ENCODE measurements around the gene BCL7A.

GRCh38 chr12:122104844-122105243 lies 83.2 kb downstream of the BCL7A start:
- TF ChIP-seq, protein P1, sequence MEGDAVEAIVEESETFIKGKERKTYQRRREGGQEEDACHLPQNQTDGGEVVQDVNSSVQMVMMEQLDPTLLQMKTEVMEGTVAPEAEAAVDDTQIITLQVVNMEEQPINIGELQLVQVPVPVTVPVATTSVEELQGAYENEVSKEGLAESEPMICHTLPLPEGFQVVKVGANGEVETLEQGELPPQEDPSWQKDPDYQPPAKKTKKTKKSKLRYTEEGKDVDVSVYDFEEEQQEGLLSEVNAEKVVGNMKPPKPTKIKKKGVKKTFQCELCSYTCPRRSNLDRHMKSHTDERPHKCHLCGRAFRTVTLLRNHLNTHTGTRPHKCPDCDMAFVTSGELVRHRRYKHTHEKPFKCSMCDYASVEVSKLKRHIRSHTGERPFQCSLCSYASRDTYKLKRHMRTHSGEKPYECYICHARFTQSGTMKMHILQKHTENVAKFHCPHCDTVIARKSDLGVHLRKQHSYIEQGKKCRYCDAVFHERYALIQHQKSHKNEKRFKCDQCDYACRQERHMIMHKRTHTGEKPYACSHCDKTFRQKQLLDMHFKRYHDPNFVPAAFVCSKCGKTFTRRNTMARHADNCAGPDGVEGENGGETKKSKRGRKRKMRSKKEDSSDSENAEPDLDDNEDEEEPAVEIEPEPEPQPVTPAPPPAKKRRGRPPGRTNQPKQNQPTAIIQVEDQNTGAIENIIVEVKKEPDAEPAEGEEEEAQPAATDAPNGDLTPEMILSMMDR (IDR thresholded peaks at IDR 0.05) = no peak
- TF ChIP-seq POLR2A (IDR thresholded peaks at IDR 0.05) = no peak
- TF ChIP-seq POLR2AphosphoS5 (IDR thresholded peaks at IDR 0.05) = no peak

Data from gastroesophageal sphincter (tissue), 3 donors.